ENCODE data around the gene MCAM.
A peak's percentile ranks its signal among the peaks of the same experiment; 100 is the strongest.

MCAM gene

DNA sequence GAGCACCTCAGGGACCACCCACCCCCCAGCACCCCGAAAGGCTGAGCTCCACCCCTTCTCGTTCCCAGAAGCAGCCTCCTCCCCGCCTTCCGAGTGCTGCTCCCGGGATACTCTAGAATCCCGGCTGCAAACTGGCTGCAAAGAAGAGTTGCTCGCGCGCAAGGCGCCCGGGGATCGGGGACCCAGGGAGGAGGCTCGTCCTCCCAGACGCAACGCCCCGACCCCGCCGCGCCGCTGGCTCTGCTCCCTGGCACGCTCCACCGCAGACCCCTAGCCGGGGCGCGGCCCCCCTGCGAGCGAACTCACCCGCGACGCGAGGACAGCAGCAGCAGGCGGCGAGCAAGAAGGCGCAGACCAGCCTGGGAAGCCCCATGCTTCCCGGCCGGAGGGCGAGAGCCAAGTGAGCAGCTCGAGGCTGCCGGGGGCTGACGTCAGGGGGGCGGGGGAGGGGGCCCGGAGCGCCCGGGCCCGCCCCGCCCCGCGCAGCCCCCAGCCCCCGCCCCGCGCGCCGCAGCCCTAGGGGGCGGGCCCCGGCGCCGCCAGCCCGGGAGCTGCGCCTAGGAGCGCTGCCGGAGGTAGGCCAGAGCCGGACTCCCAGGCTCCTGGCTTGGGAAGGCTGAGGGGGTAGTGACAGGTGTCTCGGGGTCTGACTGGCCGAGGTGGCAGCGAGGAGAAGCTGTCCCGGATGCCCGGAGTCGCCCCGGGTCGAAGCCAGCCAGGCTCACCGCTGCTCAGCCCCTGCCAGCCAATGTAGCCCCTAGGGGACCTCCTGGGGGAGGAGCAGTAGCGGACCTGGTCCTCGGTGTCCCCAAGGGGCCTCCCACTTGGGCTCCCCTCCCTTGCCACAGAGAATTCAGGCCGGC is at the start of gene MCAM:
Gene MCAM, minus strand, starts transcription at position 402 of the 863 bp plus-strand sequence. Its CDS starts 29 bp downstream, at position 373.
- peak; percentile 56 for DNase-seq

GRCh38 chr11:119365071-119365591 is 48.2 kb upstream of the MCAM start:
- DNase-seq = no peak

DNA sequence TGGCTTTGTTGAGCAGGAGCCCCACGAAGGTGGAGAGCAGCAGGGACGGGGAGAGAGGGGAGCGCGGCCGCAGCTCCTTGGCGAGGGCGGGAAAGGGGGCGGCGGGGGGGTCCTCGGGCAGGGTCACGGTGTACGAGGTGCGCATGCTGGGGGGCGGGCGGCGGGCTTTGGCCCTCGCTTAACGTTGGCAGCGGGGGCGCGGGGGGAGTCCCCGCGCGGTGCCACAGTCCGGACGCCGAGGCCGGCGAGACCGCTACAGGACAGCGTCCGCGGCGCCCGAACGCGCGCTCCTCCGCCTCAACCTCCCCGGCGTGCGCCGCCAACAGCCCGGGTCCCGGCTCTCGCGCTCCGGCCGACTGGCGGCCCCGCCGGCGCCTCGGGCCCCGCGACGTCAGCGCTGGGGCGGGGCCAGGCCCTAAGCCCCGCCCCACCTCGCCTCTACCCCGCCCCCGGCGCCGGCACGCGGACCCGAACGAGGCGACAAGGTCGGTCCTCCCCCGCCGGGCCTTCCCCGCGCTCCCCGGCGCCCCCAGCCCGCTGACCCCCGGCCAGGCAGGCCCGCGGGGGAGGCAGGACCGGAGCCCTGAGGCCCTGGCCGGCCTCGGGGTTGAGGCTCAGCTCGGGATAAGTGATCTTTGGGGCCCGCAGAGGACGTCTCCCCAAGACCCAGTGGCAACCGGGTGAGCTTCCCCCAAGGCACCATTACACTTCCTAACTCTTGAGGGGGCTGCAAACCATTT is 47.1 kb upstream of the MCAM start:
- DNase-seq = peak; percentile 40

DNA sequence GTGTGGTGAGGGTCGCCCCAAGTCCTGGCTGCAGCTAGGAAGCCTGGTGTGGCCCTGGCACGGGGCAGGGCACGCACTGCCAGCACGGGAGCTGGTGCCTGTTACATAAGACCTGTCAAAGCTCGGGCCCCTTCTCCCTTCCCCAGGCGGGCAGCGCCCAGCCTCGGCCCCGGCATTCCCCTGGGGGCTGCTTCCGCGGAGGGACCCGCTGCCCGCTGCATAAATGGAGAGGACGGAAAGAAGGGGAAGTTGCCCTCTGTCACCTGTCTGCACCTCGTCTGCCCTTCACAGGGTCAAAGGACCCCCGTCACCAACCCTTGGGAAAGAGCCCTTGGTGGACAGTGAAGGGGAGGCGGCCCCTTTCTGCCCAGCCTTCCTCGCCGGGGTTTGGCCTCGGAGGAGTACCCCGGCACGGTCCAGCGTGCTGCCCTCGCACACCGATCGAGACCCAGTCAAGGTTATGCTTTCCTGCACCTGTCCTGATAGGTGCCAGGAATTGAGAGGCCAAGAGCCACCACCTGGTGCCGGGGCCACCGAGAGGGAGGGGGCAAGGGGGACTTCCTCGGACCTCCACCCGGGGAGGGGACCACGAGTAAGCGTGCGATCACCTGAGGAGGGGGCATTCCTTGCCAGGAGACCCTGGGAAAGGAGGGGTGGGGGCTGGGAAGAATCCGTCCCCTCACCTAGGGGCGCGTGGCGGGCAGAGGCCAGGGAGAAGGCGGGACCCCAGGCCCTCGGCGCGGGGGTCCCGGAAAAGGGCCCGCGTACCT is 46.3 kb upstream of the MCAM start:
- DNase-seq = no peak

- DNase-seq = no peak
Observed at GRCh38 chr11:119362741-119363080, 45.8 kb upstream of the MCAM start.

DNA sequence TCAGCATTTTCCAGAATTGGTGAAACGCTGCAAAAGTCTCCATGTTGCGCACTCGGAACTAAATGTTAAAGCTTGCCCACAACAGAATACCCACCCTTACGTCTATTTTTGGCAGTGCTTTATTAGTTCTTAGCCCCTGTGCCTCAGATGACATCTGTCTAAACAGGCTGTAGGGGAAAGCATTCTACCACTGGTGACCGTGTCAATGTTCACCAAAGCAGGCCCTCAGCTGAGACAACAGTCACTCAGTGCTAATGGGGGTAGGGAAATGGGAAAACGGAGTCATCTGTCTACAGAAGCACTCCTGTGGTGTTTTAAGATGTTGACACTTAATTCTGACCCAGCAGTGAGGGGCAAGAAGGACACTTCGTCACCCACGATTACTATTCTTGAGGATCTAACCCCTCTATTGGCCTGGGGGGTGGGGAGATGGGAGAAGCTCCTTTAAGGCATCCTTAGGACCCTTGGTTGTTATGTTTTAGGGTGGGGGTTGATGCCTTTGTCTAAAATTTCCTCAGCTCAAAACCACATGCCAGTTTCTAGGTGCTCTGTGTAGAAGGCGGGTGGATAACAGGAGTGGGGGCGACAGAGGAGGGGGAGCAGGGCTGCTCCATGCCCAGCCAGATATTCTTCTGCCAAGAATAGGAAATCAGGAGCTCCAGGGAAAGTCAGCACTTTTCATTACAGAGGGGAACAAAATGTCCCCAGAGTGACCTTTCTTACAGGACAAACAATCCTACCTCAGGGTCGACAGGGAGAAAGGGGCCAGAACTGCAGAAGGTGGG is 45.2 kb upstream of the MCAM start:
- no peak for DNase-seq

GRCh38 chr11:119361056-119361787 is 44.3 kb upstream of the MCAM start:
- peak; percentile 83 for DNase-seq

DNA sequence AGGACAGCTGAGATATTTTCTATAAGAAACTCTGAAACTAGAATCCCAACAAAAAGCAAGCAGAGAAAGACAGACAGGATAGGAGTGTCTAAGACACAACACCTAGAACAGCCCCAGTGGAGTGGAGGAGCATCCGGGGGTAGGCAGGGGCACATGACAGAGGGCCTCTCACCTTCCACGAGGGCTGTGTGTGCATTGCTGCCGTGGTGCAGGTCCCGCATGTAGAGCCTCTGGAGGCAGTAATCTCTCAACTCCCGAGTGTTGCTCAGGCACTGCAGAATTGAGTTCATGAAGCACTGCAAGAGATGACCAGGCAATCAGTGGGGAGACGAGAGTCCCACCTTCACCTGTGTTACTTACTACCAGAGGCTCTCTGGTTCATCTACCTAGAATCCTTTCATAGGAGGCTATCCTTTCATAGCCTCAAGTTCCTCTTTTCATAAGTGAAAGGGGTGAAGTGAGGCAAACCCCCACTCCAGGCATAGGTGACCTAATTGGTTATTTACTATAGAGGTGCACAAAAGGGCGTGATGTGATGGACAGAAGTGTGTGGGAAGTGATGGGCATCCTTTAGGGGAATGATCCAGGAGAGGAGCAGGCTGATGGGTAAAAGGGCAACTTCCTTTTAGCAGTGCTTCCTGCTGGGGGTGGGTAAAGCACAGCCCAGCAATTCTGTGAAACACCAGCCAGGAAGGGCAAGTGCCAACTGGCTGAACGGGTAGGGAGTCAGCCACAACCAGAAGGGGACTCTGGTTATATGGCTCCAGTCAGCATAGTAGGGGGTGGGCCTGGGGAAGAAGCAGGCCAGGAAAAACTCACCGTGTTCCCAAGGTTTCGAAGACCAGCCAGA is 42.7 kb upstream of the MCAM start:
- DNase-seq = no peak

- no peak for DNase-seq
Observed at GRCh38 chr11:119357074-119357473, 40.1 kb upstream of the MCAM start.

DNA sequence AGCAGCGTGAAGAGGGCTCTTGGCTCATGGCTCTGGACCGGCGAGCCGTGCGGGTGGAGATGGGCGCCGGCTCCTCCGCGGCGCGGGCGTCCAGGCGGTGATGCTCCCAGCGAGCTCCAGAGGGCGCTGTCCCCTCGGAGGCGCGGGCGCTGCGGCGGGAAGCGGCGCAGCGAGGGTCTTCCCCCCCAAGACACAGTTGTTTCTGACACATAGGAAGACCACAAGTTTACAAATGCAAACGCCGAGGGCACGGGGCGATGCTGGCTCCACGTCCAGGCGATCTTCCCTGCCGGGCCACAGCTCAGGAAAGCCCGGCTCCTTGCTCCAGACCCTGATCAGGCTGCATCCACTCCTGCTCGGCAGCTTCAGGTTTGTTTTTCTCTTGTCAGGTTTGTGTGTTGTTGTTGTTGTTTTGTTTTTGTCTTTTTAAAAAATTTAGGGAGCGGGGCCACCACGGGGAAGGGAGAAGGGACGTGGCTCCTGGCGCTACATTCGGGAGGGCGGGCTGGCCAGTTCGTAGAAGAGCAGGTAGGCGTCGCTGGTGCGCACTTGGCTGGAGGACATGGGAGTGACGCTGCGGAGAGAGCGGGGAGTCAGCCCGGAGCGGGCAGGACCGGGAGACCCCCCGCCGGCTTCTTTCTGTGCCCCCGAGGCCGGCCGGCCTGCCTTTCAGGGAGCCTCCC is 39.6 kb upstream of the MCAM start:
- DNase-seq = peak; percentile 72

DNA sequence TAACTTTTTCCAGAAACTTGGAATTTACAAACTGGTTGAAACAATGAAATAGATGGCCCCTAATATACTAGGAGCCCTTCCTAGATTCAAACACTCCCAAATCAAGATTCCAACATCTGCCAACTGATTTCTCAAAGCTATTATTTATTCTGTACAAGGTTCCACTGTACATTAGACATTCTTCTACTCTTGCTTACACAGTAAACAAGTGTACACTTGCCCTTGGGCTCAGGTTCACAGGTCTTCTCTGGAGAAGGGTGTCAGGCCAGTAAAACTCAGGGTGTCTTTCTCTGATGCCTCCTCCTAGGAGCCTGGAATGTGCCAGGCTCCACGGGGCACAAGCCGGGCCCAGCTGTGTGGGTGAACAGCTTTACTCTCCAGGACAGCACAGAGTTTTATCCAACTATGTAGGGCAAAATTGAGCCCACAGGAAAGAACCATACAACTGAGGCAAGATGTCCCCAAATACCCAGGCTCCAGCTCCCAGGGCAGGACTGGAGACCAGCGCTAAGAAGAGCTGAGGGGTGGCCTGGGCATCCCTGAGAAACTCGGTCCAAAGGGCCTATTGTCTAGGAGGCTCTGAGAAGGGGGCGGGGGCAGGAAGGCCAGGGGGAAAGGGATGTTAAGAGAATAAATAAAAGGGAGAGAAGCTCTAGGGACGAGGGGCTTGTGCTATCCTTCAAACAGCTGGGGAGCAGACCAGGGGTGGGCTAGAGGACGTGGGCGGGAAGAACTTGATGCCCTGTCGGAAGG is 38.3 kb upstream of the MCAM start:
- no peak for DNase-seq

DNA sequence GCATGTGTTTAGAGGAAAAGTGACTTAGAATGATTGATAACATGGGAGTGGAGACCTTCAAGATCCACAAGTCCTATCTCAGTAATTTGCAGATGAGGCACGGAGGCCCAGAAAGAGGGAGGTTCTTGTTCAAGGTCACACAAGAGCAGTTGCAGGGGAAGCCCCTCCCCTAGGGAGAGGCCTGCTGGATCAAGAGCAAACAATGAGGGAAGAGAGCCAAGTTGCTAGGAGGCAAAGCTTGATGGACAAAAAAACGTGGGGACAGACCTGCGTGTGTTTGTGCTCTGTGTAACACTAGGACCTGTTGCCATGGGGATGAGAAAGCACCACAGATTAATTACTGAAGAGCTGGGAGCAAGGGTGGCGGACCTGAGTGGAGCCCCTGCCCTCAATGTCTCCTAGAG is 35.9 kb upstream of the MCAM start:
- DNase-seq = no peak

GRCh38 chr11:119351232-119351631 is 34.3 kb upstream of the MCAM start:
- no peak for DNase-seq

DNA sequence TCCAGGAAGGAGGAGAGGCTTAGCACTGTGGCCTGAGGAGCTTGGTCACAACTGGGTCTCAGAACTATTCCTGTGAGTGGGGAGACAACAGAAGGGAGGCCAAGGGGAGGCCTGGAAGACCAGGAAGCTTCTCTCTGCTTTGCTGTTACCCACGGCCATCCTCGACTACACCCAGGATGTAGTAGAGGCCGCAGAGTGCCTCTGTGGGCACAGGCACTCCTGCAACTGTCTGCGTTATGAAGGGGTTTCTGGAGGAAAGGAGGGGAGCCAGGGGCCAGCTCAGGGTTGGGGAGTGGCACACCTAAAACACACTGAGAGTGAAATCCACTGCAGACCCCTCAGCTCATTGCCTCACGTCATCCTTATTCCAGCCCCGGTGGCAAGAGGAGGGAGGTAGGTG is 33.4 kb upstream of the MCAM start:
- DNase-seq = no peak

DNA sequence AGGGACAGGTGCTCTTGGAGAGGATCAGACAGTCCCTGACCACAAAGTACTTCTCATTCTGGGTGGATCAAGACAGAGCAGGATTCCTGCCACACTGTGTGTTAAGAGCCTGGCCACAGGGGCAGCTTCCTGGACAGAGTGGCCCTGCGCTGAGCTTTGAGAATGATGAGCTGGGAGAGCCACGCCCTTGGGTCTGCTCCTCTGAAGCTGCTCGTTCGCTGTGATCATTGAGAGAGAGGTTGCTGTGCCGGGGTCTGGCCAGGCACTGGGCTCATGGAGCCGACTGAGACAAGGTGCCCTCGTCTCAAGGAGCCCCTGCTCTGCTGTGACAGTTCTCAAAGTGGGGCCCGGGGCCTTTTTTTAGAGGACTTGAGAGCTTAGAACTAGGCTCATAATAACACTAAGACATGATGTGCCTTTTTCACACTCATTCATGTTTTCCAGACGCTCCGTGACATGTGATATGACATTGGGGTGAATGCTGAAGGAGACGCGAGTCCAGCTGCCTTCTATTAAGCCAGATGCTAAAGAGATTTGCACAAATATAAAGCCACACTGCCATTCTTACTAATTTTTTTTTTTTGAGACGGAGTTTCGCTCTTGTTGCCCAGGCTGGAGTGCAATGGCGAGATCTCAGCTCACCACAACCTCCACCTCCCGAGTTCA is 31.1 kb upstream of the MCAM start:
- no peak for DNase-seq

GRCh38 chr11:119347242-119347641 is 30.3 kb upstream of the MCAM start:
- peak; percentile 54 for DNase-seq

GRCh38 chr11:119346605-119347004 is 29.7 kb upstream of the MCAM start, which contains the start of gene MFRP:
Gene MFRP, minus strand, starts transcription at chr11:119346705. Its CDS starts 192 bp downstream, at chr11:119346513.
- DNase-seq = no peak

- no peak for DNase-seq
Observed at GRCh38 chr11:119345685-119346084, 28.8 kb upstream of the MCAM start.

All from fibroblast of skin of right quadriceps (primary cell).